Left hindlimb (tissue), 1 donor: ENCODE measurements around the gene STARD4.

ENCODE experiments used
- DNase-seq: peaks from one replicate; pipeline ENCODE4 v3.0.0-alpha.2; 2018

The STARD4 gene

GRCh38 chr5:111469293-111469896, 42.9 kb downstream of the STARD4 start:
- no peak for DNase-seq

DNA sequence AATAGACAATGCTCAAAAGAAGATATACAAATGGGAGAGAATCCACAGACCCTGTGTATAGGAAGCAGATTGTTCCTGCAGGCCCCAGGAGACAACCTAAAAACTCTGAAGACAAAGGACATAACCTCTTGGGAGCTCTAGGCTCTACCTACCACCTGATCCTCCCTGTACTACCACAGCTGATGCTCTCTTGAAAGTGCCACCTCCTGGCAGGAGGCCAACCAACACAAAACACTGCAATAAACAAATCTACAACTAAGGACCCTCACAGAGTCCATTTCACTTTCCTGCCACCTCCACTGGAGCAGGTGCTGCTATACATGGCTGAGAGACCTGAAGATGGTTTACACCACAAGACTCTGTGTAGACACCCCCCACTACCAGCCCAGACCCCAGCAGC, 49.0 kb downstream of the STARD4 start:
- DNase-seq, result no peak

DNA sequence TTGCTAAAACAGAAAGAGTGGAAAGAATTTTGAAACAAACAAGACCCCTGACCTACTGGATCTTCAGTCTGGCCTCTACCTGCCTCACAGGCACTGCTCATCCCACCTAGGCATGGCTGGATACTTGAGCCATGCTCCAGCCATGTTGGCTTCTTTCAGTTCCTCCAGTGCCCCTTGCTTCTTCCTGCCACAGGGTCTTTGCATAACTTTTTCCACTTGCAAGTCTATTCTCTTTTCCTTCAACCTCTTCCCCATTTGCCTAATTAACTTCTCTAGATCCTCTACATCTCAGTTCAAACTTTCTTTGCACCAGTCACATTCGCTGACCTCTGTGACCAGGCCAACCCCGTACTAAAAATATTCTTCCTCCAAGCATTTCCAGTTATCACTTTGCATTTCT, 50.4 kb downstream of the STARD4 start:
- DNase-seq, result no peak

DNA sequence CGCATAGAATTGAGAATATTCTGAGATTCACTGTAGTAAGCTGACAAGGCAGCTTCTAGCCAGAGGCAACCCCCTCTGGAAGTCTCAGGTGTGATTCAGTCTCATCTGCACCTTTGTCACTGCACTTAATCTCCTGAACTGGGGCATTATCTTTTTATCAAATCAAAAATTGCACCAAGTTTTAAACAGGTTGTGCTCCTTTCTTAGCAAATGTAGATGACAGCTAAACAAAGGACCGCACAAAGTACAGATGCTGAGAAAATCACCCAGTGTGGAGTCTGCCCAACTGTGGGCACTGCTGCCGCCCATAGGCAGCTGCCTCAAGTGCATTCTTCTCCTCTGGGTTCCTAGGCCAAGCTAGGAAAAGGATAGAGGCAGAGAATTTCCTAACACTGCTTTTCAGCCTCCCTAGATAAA, 51.1 kb downstream of the STARD4 start:
- DNase-seq, result no peak

DNA sequence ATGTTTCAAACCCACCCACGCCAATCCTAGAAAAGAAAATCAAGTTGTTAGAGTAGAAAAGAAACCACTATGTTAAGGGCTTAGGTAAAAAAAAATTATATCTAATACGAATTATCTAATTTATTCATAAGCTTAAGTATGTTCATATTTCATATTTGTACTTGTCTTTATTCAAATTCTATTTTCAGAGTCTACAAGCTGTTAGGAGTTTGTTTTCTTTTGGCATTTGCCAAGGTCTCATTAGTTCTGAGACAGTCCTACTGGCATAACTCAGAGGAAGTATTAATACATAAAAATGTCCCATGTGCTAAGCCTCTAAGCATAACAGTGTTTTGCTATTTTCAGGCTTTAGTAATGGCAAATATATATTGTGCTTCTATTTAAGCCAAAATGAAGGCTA, 57.6 kb downstream of the STARD4 start:
- DNase-seq, result no peak

DNA sequence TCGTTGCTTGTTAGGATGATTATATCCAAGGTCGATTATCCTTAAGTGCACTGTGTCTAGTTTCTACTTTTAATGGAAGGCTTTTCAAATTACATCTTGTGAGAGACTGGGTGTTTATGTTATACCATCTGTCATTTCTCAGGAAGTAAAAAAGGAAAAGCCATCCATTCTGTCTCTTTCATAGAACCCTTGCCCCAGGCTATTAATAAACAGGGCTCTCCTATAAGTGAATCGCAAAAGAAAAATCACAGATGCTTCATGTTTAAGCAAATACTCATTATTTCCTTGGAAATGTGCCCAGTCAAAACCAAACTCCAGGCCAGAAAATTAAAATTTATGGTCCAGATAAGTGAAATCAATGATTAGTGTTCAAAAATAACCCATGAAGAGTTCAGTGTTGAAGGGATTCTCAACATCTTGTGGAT, 58.1 kb downstream of the STARD4 start:
- no peak for DNase-seq

GRCh38 chr5:111453747-111454146, 58.6 kb downstream of the STARD4 start:
- no peak for DNase-seq

- DNase-seq, result no peak
These were observed 59.0 kb downstream of the STARD4 start for GRCh38 chr5:111453295-111453694.

DNA sequence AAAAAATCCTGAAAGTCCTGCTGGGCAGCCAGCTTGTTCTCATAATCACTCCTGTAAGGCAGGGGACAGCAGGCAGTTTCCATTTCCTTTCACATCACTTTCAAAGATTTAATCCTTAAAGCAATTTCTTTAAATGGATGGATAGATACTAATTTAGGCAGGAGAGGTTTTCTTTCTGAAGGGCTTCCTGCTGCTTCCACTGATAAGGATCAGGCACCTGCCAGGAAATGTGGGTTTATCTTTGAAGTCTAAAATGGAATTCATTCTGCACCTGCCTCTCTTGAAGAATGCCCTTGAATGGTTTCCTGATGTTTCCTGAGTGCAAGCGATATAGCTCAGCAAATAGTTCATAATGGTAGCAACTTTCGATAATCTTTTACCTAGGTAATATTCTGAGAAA, 64.5 kb downstream of the STARD4 start:
- DNase-seq, result no peak

GRCh38 chr5:111447099-111447498, 65.2 kb downstream of the STARD4 start:
- DNase-seq, result no peak
